Thoracic aorta (tissue), 2 donors: ENCODE results near the gene LAP3. TPM values are rescaled to one million over a fixed set of nuclear protein-coding genes. Genes with fewer than 3 reads are reported as not detected.
A peak's percentile ranks its signal among the peaks of the same experiment; 100 is the strongest.

Experiments
- ATAC-seq: fragments of 150-250 bp; one replicate; pipeline ENCODE4 v1.8.0; 2017; ENCODE audit warnings: low read depth; ENCODE audit not compliant: insufficient number of reproducible peaks, low FRiP score
- DNase-seq: peaks from one replicate; pipeline ENCODE4 v3.0.0-alpha.2; 2020; ENCODE audit warnings: low spot score
- H3K27ac ChIP-seq, 2 donors: fragments of 200-600 bp; sonication (generic); 1 replicate in 1 of 2; 2 replicates in 1 of 2; pipeline ENCODE4 v1.5.1; 2016; ENCODE audit warnings: mild to moderate bottlenecking in 2 of 2, moderate library complexity in 2 of 2
- H3K27me3 ChIP-seq: fragments of 200-600 bp; sonication (generic); replicated peaks from 2 replicates; pipeline ENCODE4 v1.6.0; 2016; ENCODE audit warnings: mild to moderate bottlenecking; ENCODE audit not compliant: insufficient read depth
- H3K36me3 ChIP-seq: fragments of 200-600 bp; sonication (generic); one replicate; pipeline ENCODE4 v1.5.1; 2016
- H3K4me1 ChIP-seq, 2 donors: fragments of 200-600 bp; sonication (generic); 1 replicate in 1 of 2; 2 replicates in 1 of 2; pipeline versions ENCODE4 v1.5.1 to v1.6.0; 2016; ENCODE audit warnings: low read depth in 2 of 2, mild to moderate bottlenecking in 1 of 2; ENCODE audit not compliant: control insufficient read depth in 1 of 2
- H3K4me3 ChIP-seq: fragments of 200-600 bp; sonication (generic); 2 replicates; pipeline ENCODE4 v1.5.1; 2016; ENCODE audit warnings: mild to moderate bottlenecking
- H3K9me3 ChIP-seq: fragments of 200-600 bp; sonication (generic); 2 replicates; pipeline ENCODE4 v1.5.1; 2016
- total RNA-seq, 2 donors: library from RNA; depleted of rRNA; stranded (reverse); fragments of >200 nt; gene quantifications; one replicate each; pipeline versions ENCODE4 v1.1.0 to v1.2.3, GENCODE V29; 2016
- TF ChIP-seq, protein P1 (sequence below): fragments of 200-600 bp; sonication (generic); IDR thresholded peaks from one replicate; pipeline ENCODE4 v1.5.1; 2019; ENCODE audit warnings: antibody characterized with exemption

LAP3 gene
- total RNA-seq, 2 donors from 2014 or later: 83.3 to 91.2 TPM

DNA sequence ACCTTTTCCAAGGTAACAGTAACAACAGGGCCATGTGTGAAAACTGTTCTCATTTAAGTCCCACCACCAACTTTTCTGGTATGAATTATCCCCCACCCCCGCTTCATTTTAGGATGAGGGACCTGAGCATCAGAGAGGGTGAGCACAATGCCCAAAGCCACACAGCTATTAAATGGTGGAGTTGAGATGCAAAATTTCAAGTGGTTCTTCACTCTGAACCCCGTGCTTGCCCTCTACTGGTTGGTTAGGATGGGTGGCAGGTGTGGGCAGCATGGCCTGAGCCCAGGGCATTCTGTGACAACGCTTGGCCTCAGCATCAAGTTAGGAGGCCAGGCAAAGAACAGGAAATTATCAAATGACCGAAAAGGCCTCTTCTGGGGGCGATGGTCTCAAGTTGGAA is 70.9 kb downstream of the LAP3 start:
- Histone ChIP-seq H3K4me1 (no peaks in the 10 kb centered on the region), H3K9me3 (no peaks in the 10 kb centered on the region), H3K27me3 (no peaks in the 10 kb centered on the region), H3K36me3 (no peaks in the 10 kb centered on the region), H3K27ac (no peak overlapping the region), H3K4me3 (no peak overlapping the region)
- TF ChIP-seq, protein P1, sequence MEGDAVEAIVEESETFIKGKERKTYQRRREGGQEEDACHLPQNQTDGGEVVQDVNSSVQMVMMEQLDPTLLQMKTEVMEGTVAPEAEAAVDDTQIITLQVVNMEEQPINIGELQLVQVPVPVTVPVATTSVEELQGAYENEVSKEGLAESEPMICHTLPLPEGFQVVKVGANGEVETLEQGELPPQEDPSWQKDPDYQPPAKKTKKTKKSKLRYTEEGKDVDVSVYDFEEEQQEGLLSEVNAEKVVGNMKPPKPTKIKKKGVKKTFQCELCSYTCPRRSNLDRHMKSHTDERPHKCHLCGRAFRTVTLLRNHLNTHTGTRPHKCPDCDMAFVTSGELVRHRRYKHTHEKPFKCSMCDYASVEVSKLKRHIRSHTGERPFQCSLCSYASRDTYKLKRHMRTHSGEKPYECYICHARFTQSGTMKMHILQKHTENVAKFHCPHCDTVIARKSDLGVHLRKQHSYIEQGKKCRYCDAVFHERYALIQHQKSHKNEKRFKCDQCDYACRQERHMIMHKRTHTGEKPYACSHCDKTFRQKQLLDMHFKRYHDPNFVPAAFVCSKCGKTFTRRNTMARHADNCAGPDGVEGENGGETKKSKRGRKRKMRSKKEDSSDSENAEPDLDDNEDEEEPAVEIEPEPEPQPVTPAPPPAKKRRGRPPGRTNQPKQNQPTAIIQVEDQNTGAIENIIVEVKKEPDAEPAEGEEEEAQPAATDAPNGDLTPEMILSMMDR: no peak
- DNase-seq: no peak
- ATAC-seq: no peak

- TF ChIP-seq, protein P1: no peak
- no peak overlapping the region for H3K27ac ChIP-seq
- DNase-seq: no peak
- no peaks in the 10 kb centered on the region for H3K4me1 ChIP-seq
- H3K36me3 ChIP-seq: no peaks in the 10 kb centered on the region
- no peak overlapping the region for H3K4me3 ChIP-seq
- no peak for ATAC-seq
- no peaks in the 10 kb centered on the region for H3K27me3 ChIP-seq
- no peaks in the 10 kb centered on the region for H3K9me3 ChIP-seq
Observed at GRCh38 chr4:17650406-17650805, 73.4 kb downstream of the LAP3 start.

GRCh38 chr4:17654701-17655100 is 77.7 kb downstream of the LAP3 start:
- Histone ChIP-seq H3K27ac (no peak overlapping the region), H3K4me1 (no peaks in the 10 kb centered on the region), H3K4me3 (no peak overlapping the region), H3K36me3 (no peaks in the 10 kb centered on the region), H3K9me3 (no peaks in the 10 kb centered on the region), H3K27me3 (no peaks in the 10 kb centered on the region)
- ATAC-seq (peak; percentile 20), DNase-seq (no peak)
- TF ChIP-seq, protein P1: no peak

GRCh38 chr4:17657090-17657489 is 80.1 kb downstream of the LAP3 start:
- H3K36me3 ChIP-seq: no peaks in the 10 kb centered on the region

More at GRCh38 chr4:17657090-17657489, 80.1 kb downstream of the LAP3 start:
- Histone ChIP-seq H3K4me1 (no peaks in the 10 kb centered on the region), H3K27ac (no peak overlapping the region), H3K4me3 (no peak overlapping the region), H3K27me3 (no peaks in the 10 kb centered on the region), H3K9me3 (no peaks in the 10 kb centered on the region)
- TF ChIP-seq, protein P1: no peak
- ATAC-seq (no peak), DNase-seq (no peak)

Other genes with a start within 250 kb of the LAP3 start
- gene QDPR, start 65.1 kb upstream of the LAP3 start, total RNA-seq: 10 to 100 TPM in 1 of 2 donors, 1 to 10 TPM in 1; 9.0 to 10.7 TPM
- not detected for gene CLRN2, start 62.0 kb upstream of the LAP3 start, total RNA-seq
- 10 to 100 TPM; 14.5 to 22.8 TPM for gene MED28, start 37.4 kb downstream of the LAP3 start, total RNA-seq
- not detected for gene FAM184B, start 204.4 kb downstream of the LAP3 start, total RNA-seq
- gene DCAF16, start 233.6 kb downstream of the LAP3 start, total RNA-seq: 10 to 100 TPM; 12.9 to 31.1 TPM
- under 1 TPM in 1 of 2 donors, not detected in 1; 0.63 TPM for gene NCAPG, start 233.8 kb downstream of the LAP3 start, total RNA-seq